ENCODE results near the gene ELAVL1. TPM values are rescaled to one million over a fixed set of nuclear protein-coding genes. Genes with fewer than 3 reads are reported as not detected.

The ELAVL1 gene
- total RNA-seq, 2 experiments from 2014 or later: 109 TPM

DNA sequence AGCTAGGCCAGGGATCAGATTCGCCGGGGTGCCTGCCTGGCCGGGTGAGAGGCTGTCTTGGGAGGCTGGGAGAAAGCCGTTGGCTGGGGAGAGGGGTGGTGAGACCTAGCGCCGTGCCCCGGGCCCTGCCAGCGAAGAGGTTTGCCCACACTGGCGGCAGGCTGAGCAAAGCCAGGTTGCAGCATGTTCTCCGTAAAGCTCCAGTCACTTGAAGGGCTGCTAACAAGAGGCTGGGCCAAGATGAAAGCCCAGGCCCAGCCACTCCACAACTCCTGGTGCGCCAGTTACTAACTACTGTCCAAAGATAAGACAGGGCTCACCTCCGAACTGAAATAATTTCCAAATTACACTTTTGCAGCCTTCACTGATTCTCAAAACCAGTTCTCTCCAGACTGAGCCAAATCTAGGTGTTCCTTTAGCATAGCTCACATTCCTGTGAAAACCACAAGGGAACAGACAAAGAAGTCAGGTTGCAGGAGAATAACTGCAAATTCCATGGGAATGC is 16.3 kb downstream of the ELAVL1 start:
- no peak overlapping the region for H3K27ac Mint-ChIP-seq
- ChIA-PET POLR2A (no interaction called here), CTCF (interaction anchor here (2.3 kb wide), 1 partner anchor 13 kb away, joined by 6 read pairs; no protein-coding TSS in a partner anchor)
- H3K27me3 Mint-ChIP-seq: no peaks in the 10 kb centered on the region
- peaks cover 22% of the 10 kb centered on the region for H3K36me3 Mint-ChIP-seq (ENCODE audit: low read depth)
- H3K4me3 Mint-ChIP-seq: no peak overlapping the region
- DNase-seq: no peak
- no peaks in the 10 kb centered on the region for H3K9me3 Mint-ChIP-seq
- H3K4me1 Mint-ChIP-seq: peaks cover 7% of the 10 kb centered on the region

DNA sequence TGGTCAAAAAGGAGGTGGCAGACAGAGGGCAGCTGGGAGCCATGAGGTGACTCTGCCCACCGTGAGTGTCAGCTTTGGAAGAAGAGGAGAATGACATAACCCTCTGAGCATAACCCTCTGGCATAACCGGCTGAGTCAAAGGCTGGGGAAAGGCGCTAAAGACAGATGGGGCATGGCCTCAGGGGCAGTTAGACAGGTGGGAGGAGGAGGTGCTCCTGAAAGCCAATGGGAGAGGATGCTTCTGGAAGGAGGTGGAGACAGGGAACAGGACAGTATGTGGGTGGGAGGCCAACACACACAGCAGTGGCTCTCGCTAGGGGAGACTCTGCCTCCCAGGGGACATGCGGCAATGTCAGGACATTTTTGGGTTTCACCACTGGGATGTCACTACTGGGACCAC is 17.1 kb downstream of the ELAVL1 start:
- ChIA-PET CTCF (interaction anchor here (0.9 to 2.3 kb wide), 3 partner anchors 14 to 44 kb away, joined by 3 to 7 read pairs (median 6); no protein-coding TSS in a partner anchor), POLR2A (no interaction called here)
- H3K27ac Mint-ChIP-seq: no peak overlapping the region
- no peak for DNase-seq
- no peak overlapping the region for H3K4me3 Mint-ChIP-seq
- peaks cover 22% of the 10 kb centered on the region for H3K36me3 Mint-ChIP-seq (ENCODE audit: low read depth)
- H3K4me1 Mint-ChIP-seq: no peaks in the 10 kb centered on the region
- no peaks in the 10 kb centered on the region for H3K27me3 Mint-ChIP-seq
- no peaks in the 10 kb centered on the region for H3K9me3 Mint-ChIP-seq

DNA sequence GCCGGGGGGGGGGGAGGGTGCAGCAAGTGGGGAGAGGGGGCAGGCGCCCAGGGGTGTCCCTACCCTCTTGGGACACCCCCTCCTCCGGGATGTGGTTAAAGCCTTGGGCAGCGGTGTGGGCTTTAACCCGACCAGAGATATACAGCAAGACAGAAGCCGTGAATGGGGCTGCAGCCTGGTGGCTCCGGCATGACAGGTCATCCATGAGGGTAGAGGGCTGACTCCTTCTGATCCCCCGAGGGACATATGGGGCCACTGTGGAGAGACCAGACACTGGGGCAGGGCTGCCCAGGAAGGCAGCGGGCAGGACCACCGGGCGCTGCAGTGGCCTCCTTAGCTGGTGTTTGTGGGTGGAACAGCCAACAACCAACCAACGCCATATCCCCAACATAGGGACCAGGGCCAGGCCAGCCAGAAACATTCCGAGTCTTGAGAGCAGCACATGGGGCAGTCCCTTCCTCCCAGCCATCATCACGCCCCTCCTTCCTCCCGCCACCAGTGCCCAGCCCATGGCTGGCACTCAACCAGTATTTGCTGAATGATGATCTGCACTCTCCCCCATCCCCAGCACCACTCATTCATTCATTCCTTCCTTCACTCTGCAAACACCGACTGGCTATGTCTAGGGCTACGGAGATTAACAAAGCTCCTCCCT is 18.2 kb downstream of the ELAVL1 start:
- Mint-ChIP-seq H3K36me3 (ENCODE audit: low read depth) (peaks cover 22% of the 10 kb centered on the region), H3K4me1 (no peaks in the 10 kb centered on the region), H3K4me3 (no peak overlapping the region), H3K27ac (no peak overlapping the region), H3K27me3 (no peaks in the 10 kb centered on the region), H3K9me3 (no peaks in the 10 kb centered on the region)
- POLR2A ChIA-PET: no interaction called here
- DNase-seq: no peak
- CTCF ChIA-PET: interaction anchor here (0.6 to 2.3 kb wide), 3 partner anchors 9 to 17 kb away, joined by 3 to 7 read pairs (median 6); no protein-coding TSS in a partner anchor

DNA sequence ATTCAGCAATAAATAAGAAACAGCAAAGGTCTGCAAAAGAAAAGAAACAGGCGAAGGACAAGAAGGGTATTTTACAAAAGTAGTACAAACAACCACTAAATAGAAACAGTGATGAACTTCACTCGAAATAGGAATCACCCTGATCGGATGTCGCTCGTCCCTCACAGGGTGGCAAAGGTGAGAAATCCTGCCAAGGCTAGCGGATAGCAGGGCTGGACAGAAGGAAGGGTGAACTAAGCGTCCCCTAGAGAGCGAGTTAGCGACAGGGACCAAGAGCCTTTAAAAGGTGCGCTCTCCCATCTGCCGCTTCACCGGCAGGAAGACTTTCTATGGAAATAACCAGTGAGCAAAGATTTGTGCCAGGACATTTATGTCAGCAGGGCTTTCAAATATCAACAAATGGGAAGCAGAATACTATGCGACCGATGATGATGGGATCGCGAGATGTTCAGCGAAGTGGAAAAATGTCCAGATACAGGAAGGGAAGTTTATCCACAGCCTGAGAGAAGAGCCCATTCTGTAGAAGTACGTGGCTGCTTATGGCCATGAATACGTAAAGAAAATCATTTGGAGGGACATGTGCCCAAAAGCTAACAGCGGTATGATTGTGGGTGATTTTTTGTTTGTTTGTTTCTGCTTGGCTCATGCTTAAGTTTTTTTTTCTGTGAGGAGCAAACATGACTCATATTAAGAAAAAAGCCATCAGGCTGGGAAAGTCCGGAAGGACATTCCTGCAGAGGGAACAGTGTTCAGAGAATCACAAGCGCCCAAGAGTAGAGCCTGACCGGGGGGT is 18.9 kb downstream of the ELAVL1 start:
- Mint-ChIP-seq H3K9me3 (no peaks in the 10 kb centered on the region), H3K4me3 (no peak overlapping the region), H3K36me3 (ENCODE audit: low read depth) (peaks cover 21% of the 10 kb centered on the region), H3K27ac (no peak overlapping the region), H3K4me1 (no peaks in the 10 kb centered on the region), H3K27me3 (no peaks in the 10 kb centered on the region)
- DNase-seq: no peak
- ChIA-PET POLR2A (no interaction called here), CTCF (interaction anchor here (0.6 kb wide), 1 partner anchor 10 kb away, joined by 3 read pairs; no protein-coding TSS in a partner anchor)

DNA sequence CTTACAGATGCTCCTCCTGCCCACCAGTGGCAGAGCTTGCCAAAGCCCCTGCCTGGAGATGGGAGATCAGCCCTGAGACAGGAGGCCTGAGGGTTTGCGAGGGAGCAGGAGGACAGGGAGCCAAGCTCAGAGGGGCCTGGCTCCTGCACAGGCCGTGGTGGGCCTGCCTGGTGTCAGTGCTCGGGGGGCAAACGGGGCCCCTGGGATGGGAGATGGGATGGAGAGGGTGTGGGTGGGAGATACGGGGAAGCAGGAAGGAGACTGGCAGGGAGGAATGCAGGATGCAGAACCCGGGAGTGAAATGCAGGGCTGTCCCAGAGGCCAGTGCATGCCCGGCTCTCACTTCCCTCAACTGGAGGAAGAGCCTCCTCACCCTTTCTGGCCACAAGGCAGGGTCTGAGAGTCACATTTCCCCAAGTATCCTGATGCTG is 19.9 kb downstream of the ELAVL1 start:
- Mint-ChIP-seq H3K36me3 (ENCODE audit: low read depth) (peaks cover 17% of the 10 kb centered on the region), H3K27ac (no peak overlapping the region), H3K4me1 (no peaks in the 10 kb centered on the region), H3K4me3 (no peak overlapping the region), H3K9me3 (no peaks in the 10 kb centered on the region), H3K27me3 (no peaks in the 10 kb centered on the region)
- ChIA-PET POLR2A (no interaction called here), CTCF (interaction anchor here (0.6 kb wide), 1 partner anchor 16 kb away, joined by 4 read pairs; no protein-coding TSS in a partner anchor)
- DNase-seq: no peak

DNA sequence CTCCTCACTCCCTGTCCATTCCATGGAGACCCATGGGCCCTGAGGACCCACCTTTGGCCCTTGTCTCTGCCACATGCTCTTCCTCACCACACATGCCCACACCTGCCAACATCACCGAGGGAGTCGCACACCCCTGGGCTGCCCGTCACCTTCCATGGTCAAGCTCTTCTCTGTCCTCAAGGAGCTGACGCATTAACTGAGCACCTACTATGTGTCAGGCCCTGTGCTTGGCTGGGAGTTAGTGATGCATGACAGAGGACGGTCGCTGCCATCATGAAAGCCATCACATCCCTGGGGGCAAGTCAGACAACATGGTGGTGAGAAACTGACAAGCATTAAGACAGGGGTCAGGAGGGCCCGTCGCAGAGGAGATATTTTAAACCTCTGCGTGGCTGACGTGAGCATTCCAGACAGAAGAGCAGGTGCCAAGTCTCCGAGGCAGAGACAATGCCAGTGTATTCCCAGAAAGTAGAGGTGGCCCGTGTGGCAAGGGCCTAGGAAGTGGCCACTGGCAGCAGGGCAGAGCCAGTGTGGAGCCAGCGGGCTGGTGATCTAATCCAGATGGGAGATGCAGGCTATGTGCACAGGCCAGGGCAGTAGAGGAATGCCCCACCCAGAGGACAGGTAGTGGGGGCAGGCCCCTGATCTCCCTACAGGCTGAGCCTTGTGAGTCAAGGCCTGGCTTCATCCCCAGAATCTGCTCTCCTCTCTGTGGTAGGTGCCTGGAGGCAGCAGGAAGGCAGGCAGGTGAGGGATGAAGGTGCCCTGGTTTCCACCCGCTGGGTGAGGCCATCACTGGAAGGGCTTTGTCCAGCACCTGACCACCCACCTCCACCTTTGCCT is 21.2 kb downstream of the ELAVL1 start:
- ChIA-PET CTCF (no interaction called here), POLR2A (no interaction called here)
- Mint-ChIP-seq H3K9me3 (no peaks in the 10 kb centered on the region), H3K27me3 (no peaks in the 10 kb centered on the region), H3K4me1 (no peaks in the 10 kb centered on the region), H3K36me3 (ENCODE audit: low read depth) (peaks cover 13% of the 10 kb centered on the region), H3K4me3 (no peak overlapping the region), H3K27ac (no peak overlapping the region)
- DNase-seq: no peak

DNA sequence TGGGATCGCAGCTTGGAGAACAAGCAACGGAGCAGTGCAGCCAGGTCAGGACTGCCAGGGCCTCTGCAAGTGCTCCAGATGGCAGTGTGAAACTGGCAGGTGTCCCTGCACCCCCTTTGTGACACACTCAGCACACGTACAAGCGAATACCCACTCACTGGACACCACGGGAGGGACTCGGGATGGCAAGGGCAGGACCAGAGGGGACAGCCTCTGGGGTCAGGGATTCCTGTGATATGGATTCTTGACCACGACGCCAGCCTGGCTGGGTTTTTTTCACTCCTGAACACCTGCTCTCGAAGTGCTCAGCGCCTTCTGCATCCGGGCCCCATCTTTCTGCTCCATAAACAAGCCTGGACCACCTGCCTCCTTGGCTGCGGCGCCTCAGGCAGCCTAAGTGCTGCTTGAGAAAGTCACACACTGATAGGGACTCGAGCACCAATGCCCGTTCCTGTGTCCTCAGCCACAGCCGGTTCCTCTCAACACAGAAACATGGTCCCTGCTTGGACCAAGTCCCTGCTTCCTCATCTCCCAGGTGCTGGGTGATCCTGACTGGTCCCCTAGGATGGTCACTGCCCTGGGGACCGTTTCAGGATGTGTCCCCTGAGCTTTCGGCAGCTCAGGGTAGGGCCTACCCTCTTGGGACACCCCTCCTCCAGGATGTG is 22.0 kb downstream of the ELAVL1 start:
- H3K4me1 Mint-ChIP-seq: no peaks in the 10 kb centered on the region
- no peaks in the 10 kb centered on the region for H3K9me3 Mint-ChIP-seq
- H3K36me3 Mint-ChIP-seq (ENCODE audit: low read depth): peaks cover 11% of the 10 kb centered on the region
- H3K4me3 Mint-ChIP-seq: no peak overlapping the region
- no peak overlapping the region for H3K27ac Mint-ChIP-seq
- POLR2A ChIA-PET: no interaction called here
- CTCF ChIA-PET: interaction anchor here (1.2 kb wide), 1 partner anchor 19 kb away, joined by 3 read pairs; no protein-coding TSS in a partner anchor
- no peaks in the 10 kb centered on the region for H3K27me3 Mint-ChIP-seq
- no peak for DNase-seq

DNA sequence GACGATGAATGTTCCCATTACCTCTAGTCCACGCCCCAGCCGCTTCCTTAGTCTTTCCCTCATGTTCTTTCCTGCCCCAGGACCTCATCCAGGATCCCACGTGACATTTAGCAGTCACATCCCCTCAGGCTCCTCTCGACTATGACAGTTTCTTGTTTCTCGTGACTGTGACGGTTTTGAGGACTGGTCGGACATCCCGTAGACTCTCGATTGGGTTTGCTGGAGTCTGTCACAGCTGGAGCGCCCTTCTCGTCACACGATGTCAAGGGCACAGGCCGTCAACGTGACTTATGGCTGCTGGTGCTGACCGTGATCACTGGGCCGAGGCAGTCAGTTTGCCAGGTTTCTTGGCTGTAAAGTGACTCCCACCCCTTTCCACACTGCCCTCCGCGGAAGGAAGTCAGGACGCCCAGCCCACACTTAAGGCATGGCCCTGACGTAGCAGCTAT is 22.8 kb downstream of the ELAVL1 start:
- POLR2A ChIA-PET: no interaction called here
- no peak for DNase-seq
- H3K27ac Mint-ChIP-seq: no peak overlapping the region
- peaks cover 8% of the 10 kb centered on the region for H3K36me3 Mint-ChIP-seq (ENCODE audit: low read depth)
- CTCF ChIA-PET: interaction anchor here (1.2 kb wide), 1 partner anchor 19 kb away, joined by 3 read pairs; no protein-coding TSS in a partner anchor
- no peak overlapping the region for H3K4me3 Mint-ChIP-seq
- no peaks in the 10 kb centered on the region for H3K9me3 Mint-ChIP-seq
- no peaks in the 10 kb centered on the region for H3K27me3 Mint-ChIP-seq
- no peaks in the 10 kb centered on the region for H3K4me1 Mint-ChIP-seq

DNA sequence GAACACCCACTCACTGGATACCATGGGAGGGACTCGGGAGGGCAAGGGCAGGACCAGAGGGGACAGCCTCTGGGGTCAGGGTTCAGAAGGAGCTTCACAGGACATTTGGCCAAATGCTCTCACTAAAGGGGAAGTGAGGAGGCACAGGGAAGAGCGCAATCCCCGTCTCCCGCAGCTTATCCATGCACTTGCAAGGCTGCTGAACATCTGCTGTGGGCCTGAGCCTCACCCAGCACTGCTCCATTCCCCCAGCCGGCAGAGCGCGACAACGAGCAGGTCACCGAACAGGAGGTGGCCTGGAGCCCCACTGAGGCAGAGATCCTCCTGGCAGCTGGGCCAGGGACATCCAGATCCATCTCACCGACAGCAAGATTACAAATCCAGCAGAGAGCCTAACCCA is 23.3 kb downstream of the ELAVL1 start:
- no peaks in the 10 kb centered on the region for H3K9me3 Mint-ChIP-seq
- peaks cover 8% of the 10 kb centered on the region for H3K36me3 Mint-ChIP-seq (ENCODE audit: low read depth)
- DNase-seq: no peak
- H3K4me1 Mint-ChIP-seq: no peaks in the 10 kb centered on the region
- no peak overlapping the region for H3K4me3 Mint-ChIP-seq
- H3K27me3 Mint-ChIP-seq: no peaks in the 10 kb centered on the region
- POLR2A ChIA-PET: no interaction called here
- H3K27ac Mint-ChIP-seq: no peak overlapping the region
- CTCF ChIA-PET: no interaction called here

DNA sequence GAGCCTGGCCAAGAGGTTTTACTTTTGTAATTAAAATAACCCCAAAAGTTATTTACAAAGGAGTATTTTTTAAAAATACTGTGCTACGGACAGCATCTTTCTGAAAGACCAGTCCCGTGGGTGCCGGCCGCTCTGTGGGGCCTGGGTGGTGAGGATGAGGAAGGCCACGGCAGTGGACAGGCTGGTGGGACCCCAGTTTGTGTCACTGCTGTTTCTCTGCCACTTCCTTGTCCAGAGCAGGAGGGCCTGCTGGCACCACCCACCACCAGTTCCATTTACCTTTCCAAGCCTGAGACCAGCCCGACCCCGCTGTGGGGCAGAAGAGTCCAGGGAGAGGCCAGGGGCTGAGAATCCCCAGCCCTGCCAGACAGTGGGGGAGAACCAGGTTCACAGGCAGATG is 23.8 kb downstream of the ELAVL1 start:
- no peaks in the 10 kb centered on the region for H3K4me1 Mint-ChIP-seq
- POLR2A ChIA-PET: no interaction called here
- H3K36me3 Mint-ChIP-seq (ENCODE audit: low read depth): peaks cover 7% of the 10 kb centered on the region
- no peaks in the 10 kb centered on the region for H3K27me3 Mint-ChIP-seq
- no peak overlapping the region for H3K4me3 Mint-ChIP-seq
- DNase-seq: no peak
- no peak overlapping the region for H3K27ac Mint-ChIP-seq
- H3K9me3 Mint-ChIP-seq: no peaks in the 10 kb centered on the region
- CTCF ChIA-PET: no interaction called here

DNA sequence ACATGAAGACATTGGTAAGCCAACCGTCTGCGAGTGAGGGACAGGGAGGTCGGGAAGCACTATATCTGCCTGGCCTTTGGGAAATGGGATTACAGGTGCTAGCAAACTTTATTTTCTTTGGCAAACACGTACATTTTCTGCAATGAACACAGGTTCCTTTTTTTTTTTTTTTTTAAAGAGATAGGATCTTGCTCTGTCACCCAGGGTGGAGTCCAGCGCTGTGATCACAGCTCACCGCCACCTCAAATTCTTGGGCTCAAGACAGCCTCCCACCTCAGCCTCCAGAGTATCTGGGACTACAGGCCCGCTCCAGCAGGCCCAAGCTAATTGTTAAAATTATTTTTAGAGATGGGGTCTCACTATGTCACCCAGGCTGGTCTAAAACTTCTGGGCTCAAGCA is 24.2 kb downstream of the ELAVL1 start:
- Mint-ChIP-seq H3K27ac (no peak overlapping the region), H3K4me1 (no peaks in the 10 kb centered on the region), H3K27me3 (no peaks in the 10 kb centered on the region), H3K9me3 (no peaks in the 10 kb centered on the region), H3K4me3 (no peak overlapping the region), H3K36me3 (ENCODE audit: low read depth) (peaks cover 4% of the 10 kb centered on the region)
- DNase-seq: no peak
- POLR2A ChIA-PET: no interaction called here
- CTCF ChIA-PET: no interaction called here

DNA sequence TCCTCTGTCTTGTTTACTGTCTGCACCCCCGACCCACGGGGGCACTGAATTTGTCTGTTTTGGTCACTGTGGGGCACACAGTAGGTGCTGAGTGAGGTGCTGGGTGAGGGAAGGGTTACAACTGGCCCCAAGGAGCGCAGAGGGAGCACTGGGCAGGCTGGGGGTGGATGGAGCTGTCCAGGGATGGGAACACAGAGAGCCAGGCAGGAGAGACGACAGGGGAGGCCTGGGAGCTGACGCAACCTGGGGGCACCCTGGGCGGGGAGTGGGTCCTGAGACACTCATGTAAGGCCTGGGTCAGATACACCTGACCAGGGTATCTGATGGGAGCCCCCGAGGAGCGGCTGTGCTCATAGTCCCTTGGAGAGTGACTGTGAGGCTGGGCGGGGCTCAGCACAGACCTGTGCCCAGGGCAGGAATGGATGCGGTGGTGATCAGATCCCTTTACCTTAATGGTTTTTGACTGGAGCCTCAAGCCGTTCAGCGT is 24.8 kb downstream of the ELAVL1 start:
- peaks cover 4% of the 10 kb centered on the region for H3K36me3 Mint-ChIP-seq (ENCODE audit: low read depth)
- CTCF ChIA-PET: no interaction called here
- POLR2A ChIA-PET: no interaction called here

More for the DNA sequence above, 24.8 kb downstream of the ELAVL1 start:
- DNase-seq: no peak
- Mint-ChIP-seq H3K27me3 (no peaks in the 10 kb centered on the region), H3K27ac (no peak overlapping the region), H3K4me3 (no peak overlapping the region), H3K4me1 (no peaks in the 10 kb centered on the region), H3K9me3 (no peaks in the 10 kb centered on the region)

All from activated CD4-positive, alpha-beta T cell treated with anti-CD3 and anti-CD28 coated beads, Interleukin-2, amount 10 ng/mL, durations not matched to agents 7 days and 5 days (primary cell).